HEK293 (cell line): Measurements from ENCODE around the gene ATP6AP2.

Source experiments
- KLF16 ChIP-seq: fragments of 450-650 bp; formaldehyde crosslinking; IDR thresholded peaks from 2 replicates; pipeline ENCODE4 v1.5.1; 2017; ENCODE audit warnings: missing biosample characterization, missing genetic modification characterization
- ZEB2 ChIP-seq: fragments of 450-650 bp; formaldehyde crosslinking; IDR thresholded peaks from 2 replicates; pipeline ENCODE4 v1.5.1; 2016; ENCODE audit warnings: missing biosample characterization, missing genetic modification characterization
- ZNF335 ChIP-seq: fragments of 450-650 bp; formaldehyde crosslinking; conservative IDR thresholded peaks from 2 replicates; pipeline ENCODE4 v1.5.1; 2016; ENCODE audit warnings: missing biosample characterization, missing genetic modification characterization

DNA sequence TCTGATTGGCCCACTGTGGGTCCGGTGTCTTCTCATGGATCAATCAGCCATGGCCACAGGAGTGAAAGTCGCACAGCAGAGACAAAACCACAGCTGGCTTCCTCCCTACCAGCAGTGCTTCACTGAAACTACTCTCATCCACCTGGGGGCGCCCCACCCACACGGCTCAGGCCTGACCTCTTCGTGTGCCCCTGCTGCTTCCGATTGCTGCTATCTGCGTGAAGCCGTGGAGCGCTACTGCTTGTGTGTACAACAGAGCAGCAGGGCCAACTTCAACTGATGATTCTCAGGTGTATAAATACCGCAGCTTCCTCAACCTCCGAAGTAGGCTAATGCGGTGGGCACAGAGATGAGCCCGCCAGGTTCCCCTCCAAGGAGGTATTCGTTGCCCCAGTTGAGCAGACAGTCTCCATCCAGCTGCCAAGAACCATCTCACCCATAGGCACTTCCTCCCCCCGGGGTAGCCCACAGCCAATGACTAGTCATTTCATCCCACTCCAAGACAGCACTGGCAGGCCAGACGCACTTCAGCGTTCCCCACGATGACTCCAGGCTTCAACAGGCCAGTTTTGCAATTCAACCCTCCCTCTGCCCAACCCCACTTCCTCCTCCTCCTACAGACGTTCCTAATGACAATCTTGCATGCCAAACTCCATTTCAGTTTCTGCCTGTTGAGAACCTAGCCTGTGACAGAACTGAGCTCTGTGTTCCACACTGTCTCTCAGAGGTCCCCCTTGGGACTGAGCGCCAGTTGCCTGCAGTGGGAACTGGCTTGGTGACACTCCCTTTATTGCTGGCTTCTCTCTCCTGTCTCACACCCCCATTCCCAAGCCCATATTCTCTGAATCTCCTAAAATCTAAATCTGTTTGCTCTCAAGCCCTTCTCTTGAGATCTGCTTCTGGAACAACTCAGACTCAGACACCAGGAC, 41.3 kb upstream of the ATP6AP2 start:
- TF ChIP-seq KLF16 (tag by site-specific recombination) (no peak), ZEB2 (no peak), ZNF335 (tag by site-specific recombination) (no peak)
